ENCODE data around the gene CEND1. TPM values are rescaled to one million over a fixed set of nuclear protein-coding genes. Genes with fewer than 3 reads are reported as not detected.

CEND1 gene
- polyA plus RNA-seq, 3 donors = 0.04 to 0.09 TPM; not detected in 1

DNA sequence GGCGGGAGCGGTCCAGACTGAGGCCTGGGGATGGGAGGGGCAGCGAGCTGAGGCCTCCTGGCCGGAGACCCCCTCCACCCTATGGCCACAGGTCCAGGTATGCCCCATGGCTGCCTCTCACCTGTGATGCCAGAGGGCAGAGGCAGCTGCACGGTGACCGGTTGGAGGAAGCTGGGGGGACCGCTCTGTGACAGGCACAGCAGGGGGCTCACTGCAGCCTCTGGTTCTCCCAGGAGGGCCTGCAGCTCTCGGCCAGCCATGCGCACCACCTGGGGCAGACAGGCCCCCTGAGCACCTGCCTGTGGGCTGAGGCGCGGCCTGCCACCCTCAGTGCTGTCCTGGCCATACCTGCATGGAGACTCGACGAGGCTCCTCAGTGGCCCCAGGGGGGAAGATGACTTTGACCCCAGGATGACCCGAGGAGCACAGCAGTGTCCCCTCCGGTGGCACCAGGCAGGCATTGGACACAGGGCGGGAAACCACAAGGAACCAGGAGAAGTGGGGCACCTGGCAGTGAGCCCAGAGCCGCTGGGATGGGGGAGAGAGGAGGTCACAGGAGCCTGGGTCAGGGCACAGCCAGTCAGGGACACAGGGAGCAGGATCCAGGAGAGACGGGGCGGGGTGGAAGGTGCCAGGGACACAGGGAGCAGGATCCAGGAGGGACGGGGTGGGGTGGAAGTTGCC lies 11.3 kb upstream of the CEND1 start:
- WGBS, 3 donors = 91 to 93% (median 93%) methylated on average over 18 to 20 of the region's 20 CpGs
- no peak overlapping the region for H3K27ac ChIP-seq (ENCODE audit: low read depth, low read length)

- 91 to 95% (median 94%) methylated on average over 30 of the region's 30 CpGs for WGBS, 3 donors
- no peak overlapping the region for H3K27ac ChIP-seq (ENCODE audit: low read depth, low read length)
Observed at GRCh38 chr11:800473-800872, 10.6 kb upstream of the CEND1 start.

GRCh38 chr11:799641-800316 lies 9.9 kb upstream of the CEND1 start:
- no peak overlapping the region for H3K27ac ChIP-seq (ENCODE audit: low read depth, low read length)
- WGBS, 3 donors = 86 to 96% (median 94%) methylated on average over 25 to 32 of the region's 32 CpGs

- H3K27ac ChIP-seq (ENCODE audit: low read depth, low read length) = no peak within 1 kb of the TSS
- 3 to 4% (median 3%) methylated on average over 50 to 64 of the region's 69 CpGs for WGBS, 3 donors
Observed at GRCh38 chr11:798093-798713, 8.3 kb upstream of the CEND1 start, which contains the start of gene SLC25A22. Gene SLC25A22, minus strand, starts transcription at chr11:798281. Its CDS starts 3,275 bp downstream, at chr11:795006.

- WGBS, 3 donors = 0% methylated on average over 45 to 57 of the region's 57 CpGs
- no peak overlapping the region for H3K27ac ChIP-seq (ENCODE audit: low read depth, low read length)
Observed at GRCh38 chr11:797296-798092, 7.6 kb upstream of the CEND1 start.

GRCh38 chr11:796565-797295 lies 6.8 kb upstream of the CEND1 start:
- 11 to 17% (median 17%) methylated on average over 17 to 18 of the region's 18 CpGs for WGBS, 3 donors
- no peak overlapping the region for H3K27ac ChIP-seq (ENCODE audit: low read depth, low read length)

DNA sequence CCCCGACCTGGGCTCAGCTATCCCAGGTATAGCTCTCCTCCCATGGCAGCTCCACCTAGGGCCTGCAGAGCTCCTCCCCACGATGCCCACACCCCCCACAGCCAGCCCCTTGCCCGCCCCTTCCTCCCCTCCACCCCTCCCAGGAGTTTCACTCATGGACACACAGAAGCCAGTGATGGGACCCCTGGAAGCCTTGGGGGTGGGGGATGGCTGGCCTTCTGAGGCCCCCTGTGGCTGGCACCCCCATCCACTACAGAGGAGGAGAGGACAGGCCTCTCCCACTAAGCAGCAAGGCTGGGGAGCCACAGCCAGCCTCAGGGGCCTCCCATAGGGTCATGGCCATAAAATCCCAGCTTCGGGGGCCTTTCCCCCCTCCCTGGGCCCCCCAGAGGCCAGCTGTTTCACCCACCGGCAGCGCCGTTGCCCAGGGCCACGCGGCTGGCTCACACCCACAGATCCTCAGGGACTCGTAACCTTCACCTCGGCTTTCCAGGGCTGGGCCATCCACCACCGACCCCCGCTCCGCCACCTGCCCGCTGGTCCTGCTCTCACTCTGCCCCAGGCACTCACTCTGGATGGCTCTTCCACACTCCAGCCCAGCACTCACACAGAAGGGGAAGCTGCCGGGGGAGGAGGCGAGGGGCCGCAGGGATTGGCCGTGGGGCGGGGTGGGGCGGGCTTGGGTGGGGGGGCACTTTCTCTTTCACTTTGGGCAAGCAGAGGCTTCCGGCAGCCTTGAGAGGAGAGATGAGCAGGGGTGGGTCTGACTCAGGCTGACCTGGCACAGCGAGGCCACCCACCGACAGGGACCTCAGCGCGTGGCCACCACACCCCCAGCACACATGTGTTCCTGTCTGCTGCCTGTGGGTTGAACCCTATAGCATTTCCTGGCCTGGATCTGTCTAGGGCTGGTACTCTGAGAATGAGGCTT lies 6.0 kb upstream of the CEND1 start:
- H3K27ac ChIP-seq (ENCODE audit: low read depth, low read length) = no peak overlapping the region
- WGBS, 3 donors = 1 to 4% (median 3%) methylated on average over 26 of the region's 26 CpGs

GRCh38 chr11:794766-795633 lies 5.1 kb upstream of the CEND1 start:
- no peak overlapping the region for H3K27ac ChIP-seq (ENCODE audit: low read depth, low read length)

DNA sequence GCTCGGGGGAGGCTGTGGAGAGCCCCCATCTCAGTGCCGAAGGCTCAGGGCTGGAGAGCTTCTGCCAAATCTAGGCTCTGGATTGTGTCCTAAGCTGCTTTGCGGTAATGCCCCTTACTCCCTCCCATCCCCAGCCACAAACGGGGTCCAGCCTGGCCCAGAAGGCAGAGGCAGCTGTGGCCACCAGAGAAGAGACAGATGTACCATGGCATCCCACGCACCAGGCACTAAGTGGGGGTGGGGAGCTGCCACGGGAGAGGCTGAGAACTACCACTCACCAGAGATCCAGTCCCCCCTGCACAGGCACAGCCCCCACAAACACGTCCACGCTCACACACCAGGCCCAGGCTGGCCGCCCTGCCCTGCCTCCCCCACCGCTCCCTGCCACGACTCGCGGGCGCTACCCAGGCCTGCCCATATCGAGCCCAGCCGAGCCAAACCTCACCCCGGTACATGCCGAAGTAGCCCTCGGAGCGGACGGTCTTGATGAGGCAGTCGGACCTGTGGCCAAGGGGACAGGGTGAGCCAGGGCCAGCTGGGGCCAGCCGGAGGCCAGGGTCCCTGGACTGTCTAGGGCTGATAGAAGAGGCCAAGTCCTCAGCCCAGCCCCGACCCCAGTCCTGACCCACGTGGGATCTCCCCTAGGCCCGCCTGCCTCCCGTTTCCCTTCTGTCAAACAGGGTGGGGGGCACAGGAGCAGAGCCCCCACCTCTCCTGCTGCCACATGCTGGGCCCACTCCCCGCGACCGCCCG lies 4.3 kb upstream of the CEND1 start:
- 37 to 88% (median 87%) methylated on average over 26 to 31 of the region's 31 CpGs for WGBS, 3 donors
- no peak overlapping the region for H3K27ac ChIP-seq (ENCODE audit: low read depth, low read length)

More at GRCh38 chr11:794766-795633, 5.1 kb upstream of the CEND1 start:
- 29 to 65% (median 56%) methylated on average over 30 to 38 of the region's 38 CpGs for WGBS, 3 donors

- no peak overlapping the region for H3K27ac ChIP-seq (ENCODE audit: low read depth, low read length)
- 55 to 83% (median 81%) methylated on average over 7 of the region's 7 CpGs for WGBS, 3 donors
Observed at GRCh38 chr11:793556-793955, 3.7 kb upstream of the CEND1 start.

DNA sequence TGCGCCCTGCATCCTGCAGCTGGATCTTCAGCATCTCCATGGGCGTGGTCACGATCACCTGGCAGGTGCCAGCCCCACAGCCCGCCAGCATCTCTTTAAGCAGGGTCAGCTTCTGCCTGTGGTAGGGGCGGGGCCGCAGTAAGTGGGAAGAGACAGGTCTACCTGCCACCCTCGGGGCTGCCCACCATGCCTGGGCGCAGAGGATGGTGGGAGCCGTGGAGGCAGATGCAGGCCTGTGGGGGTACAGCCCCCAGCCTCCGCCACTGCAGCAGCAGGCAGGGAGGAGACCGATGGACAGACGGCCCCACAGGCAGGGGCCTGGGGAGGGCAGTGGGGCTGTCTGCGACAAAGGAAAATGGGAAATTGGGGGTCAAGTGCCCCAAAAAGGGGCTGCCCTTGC lies 3.0 kb upstream of the CEND1 start:
- WGBS, 3 donors = 90 to 94% (median 94%) methylated on average over 12 to 13 of the region's 13 CpGs
- no peak overlapping the region for H3K27ac ChIP-seq (ENCODE audit: low read depth, low read length)

- no peak overlapping the region for H3K27ac ChIP-seq (ENCODE audit: low read depth, low read length)
- 94 to 95% (median 94%) methylated on average over 15 of the region's 15 CpGs for WGBS, 3 donors
Observed at GRCh38 chr11:792535-792821, 2.6 kb upstream of the CEND1 start.

DNA sequence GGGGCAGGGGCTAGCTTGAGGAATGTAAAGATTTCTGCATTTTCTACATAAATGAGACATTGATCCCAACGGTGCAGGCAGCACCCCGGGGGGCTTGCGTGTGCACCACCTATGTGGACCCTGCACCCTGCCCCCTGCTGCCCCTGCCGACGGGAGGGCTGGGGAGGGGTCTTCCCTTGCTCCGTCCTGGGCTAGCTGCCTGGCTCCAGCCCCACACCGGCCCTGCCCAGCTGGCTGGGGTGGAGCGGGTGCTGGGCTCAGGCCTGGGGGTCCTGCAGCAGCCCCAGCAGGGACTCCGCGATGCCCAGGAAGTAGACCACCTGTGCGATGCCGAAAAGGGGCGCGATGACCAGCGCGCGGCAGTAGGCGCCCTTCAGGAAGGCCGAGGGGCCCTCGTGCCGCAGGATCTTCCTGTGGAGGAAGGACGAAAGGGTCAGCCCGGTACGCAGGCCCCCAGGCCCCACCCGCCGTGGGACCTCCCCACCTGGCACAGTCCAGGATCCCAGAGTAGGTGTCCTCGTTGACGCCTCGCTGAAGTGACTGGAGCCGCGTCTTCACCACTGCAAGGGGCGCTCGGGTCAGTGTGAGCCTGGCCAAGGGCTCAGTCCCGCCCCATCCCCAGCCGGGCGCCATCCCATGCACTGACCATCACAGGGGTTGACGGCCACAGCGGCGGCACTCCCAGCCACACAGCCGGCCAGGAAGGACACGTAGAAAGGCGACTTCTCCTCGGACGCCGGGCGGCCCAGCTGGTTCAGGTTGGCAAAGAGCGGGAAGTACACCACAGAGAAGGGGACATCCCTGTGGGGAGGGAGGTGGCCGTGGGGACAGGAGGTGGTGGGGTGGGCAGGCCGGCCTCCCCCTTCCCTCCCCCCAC lies 2.0 kb upstream of the CEND1 start:
- 93% methylated on average over 46 to 49 of the region's 49 CpGs for WGBS, 3 donors

DNA sequence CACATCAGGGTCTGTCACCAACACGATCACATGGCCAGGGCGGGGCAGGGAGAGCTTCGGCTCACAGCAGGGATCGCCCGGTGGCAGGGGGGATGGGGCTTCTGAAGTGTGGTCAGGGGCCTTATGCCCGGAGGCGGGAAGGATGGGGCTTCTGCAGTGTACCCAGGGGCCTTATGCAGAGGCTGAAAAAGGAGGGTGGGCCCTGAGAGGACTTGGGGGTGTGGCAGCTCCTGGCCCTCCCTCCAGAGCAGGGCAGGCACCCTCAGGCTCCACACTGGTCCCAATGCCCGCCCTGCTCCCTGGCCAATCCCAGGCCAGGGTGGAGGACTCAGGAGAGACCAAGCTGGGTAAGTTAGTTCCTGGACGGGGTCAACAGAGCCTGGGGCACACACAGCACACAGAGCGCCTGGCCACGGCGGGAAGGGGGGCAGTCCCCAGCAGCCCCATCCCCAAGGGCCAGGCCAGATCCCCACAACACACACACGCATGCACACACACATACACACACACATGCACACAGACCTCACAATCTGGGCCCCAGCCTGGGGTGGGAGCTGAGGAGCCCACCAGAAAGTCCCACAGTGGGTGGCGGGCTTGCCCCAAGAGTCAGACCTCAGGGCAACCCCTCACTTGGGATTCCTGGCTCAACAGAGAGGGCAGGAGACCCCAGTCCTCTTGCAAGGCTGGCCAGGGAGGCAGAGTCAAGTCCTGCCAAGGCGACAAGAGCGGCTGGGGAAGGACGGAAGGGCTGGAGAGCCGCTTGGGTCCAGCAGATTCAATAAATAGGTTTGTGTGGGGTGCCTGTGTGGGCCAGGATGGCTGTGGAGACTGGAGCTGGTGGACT lies 1.1 kb upstream of the CEND1 start:
- 66 to 79% (median 78%) methylated on average over 18 of the region's 18 CpGs for WGBS, 3 donors
- no peak overlapping the region for H3K27ac ChIP-seq (ENCODE audit: low read depth, low read length)

More for the DNA sequence above, 2.0 kb upstream of the CEND1 start:
- H3K27ac ChIP-seq (ENCODE audit: low read depth, low read length) = no peak overlapping the region
